ENCODE data around the gene GIMAP7. TPM values are rescaled to one million over a fixed set of nuclear protein-coding genes. Genes with fewer than 3 reads are reported as not detected.

The GIMAP7 gene
- total RNA-seq, 6 donors from 2014 or later: 32.5 to 45.0 (median 36.8) TPM

GRCh38 chr7:150564566-150564965, 49.9 kb downstream of the GIMAP7 start:
- 60 to 83% methylated on average over 3 of the region's 3 CpGs for WGBS, 2 donors
- TF ChIP-seq POLR2AphosphoS5 (IDR thresholded peaks at IDR 0.05) (no peak), POLR2A (IDR thresholded peaks at IDR 0.05) (no peak)
- Histone ChIP-seq H3K27me3 (no peaks in the 10 kb centered on the region), H3K36me3 (no peaks in the 10 kb centered on the region), H3K9me3 (peaks cover 0 to 12% (median 8%) of the 10 kb centered on the region in 4 donors), H3K27ac (no peak overlapping the region), H3K4me3 (no peak overlapping the region), H3K4me1 (peaks cover 0 to 8% (median 3%) of the 10 kb centered on the region in 4 donors)
- DNase-seq (no peak), ATAC-seq (ENCODE audit: low FRiP score in 2 of 2) (no peak)

- Histone ChIP-seq H3K36me3 (peaks cover 0 to 5% (median 1%) of the 10 kb centered on the region in 4 donors), H3K9me3 (peaks cover 0 to 5% (median 2%) of the 10 kb centered on the region in 4 donors), H3K4me1 (peaks cover 4 to 11% (median 8%) of the 10 kb centered on the region in 4 donors), H3K27ac (no peak overlapping the region), H3K4me3 (no peak overlapping the region), H3K27me3 (no peaks in the 10 kb centered on the region)
- ATAC-seq (ENCODE audit: low FRiP score in 2 of 2) (no peak), DNase-seq (no peak)
- TF ChIP-seq POLR2AphosphoS5 (IDR thresholded peaks at IDR 0.05) (no peak), POLR2A (IDR thresholded peaks at IDR 0.05) (no peak), CTCF (IDR thresholded peaks at IDR 0.05) (no peak), EP300 (IDR thresholded peaks at IDR 0.05) (no peak)
- WGBS, 2 donors: 86 to 90% methylated on average over 7 of the region's 7 CpGs
Observed at GRCh38 chr7:150565239-150565638, 50.6 kb downstream of the GIMAP7 start.

GRCh38 chr7:150566123-150566522, 51.5 kb downstream of the GIMAP7 start:
- no peak for TF ChIP-seq POLR2AphosphoS5 (IDR thresholded peaks at IDR 0.05)
- TF ChIP-seq EP300 (IDR thresholded peaks at IDR 0.05): no peak
- TF ChIP-seq POLR2A (IDR thresholded peaks at IDR 0.05): no peak
- no peak for TF ChIP-seq CTCF (IDR thresholded peaks at IDR 0.05)
- H3K4me3 ChIP-seq: no peak overlapping the region
- peaks cover 0 to 14% (median 8%) of the 10 kb centered on the region in 4 donors for H3K36me3 ChIP-seq
- peak overlapping the region in 3 of 4 donors; percentile 61 to 90 (median 86) for H3K27ac ChIP-seq
- no peak for DNase-seq
- no peaks in the 10 kb centered on the region for H3K27me3 ChIP-seq
- 54 to 83% methylated on average over 3 of the region's 3 CpGs for WGBS, 2 donors
- ATAC-seq (ENCODE audit: low FRiP score in 2 of 2): no peak
- H3K9me3 ChIP-seq: no peaks in the 10 kb centered on the region
- peaks cover 11 to 18% (median 14%) of the 10 kb centered on the region in 4 donors for H3K4me1 ChIP-seq

- peak overlapping the region in 2 of 4 donors; percentile 58 to 64 for H3K4me3 ChIP-seq
- DNase-seq (no peak), ATAC-seq (ENCODE audit: low FRiP score in 2 of 2) (no peak)
- H3K36me3 ChIP-seq: peaks cover 0 to 18% (median 9%) of the 10 kb centered on the region in 4 donors
- no peak for TF ChIP-seq POLR2A (IDR thresholded peaks at IDR 0.05)
- H3K4me1 ChIP-seq: peaks cover 11 to 18% (median 14%) of the 10 kb centered on the region in 4 donors
- H3K27me3 ChIP-seq: no peaks in the 10 kb centered on the region
- 88 to 96% methylated on average over 1 of the region's 1 CpG for WGBS, 2 donors
- H3K27ac ChIP-seq: peak overlapping the region; percentile 33 to 90 (median 74)
- no peaks in the 10 kb centered on the region for H3K9me3 ChIP-seq
Observed at GRCh38 chr7:150566572-150566971, 51.9 kb downstream of the GIMAP7 start.

GRCh38 chr7:150567169-150567568, 52.5 kb downstream of the GIMAP7 start, which contains the start of gene GIMAP4:
Gene GIMAP4, plus strand, starts transcription at chr7:150567390. Its CDS starts 2,512 bp downstream, at chr7:150569902.
- 43 to 50% methylated on average over 9 of the region's 9 CpGs for WGBS, 2 donors
- H3K9me3 ChIP-seq: no peaks in the 10 kb centered on the region
- H3K4me3 ChIP-seq: peak within 1 kb of the TSS; percentile 6 to 64 (median 50)
- ATAC-seq (ENCODE audit: low FRiP score in 2 of 2) (peak; percentile 71 to 74), DNase-seq (peak in 1 of 2 donors; percentile 31)
- H3K4me1 ChIP-seq: peaks cover 11 to 18% (median 14%) of the 10 kb centered on the region in 4 donors
- H3K36me3 ChIP-seq: peaks cover 0 to 24% (median 14%) of the 10 kb centered on the region in 4 donors
- TF ChIP-seq POLR2AphosphoS5 (IDR thresholded peaks at IDR 0.05): peak; percentile 26 to 39
- TF ChIP-seq POLR2A (IDR thresholded peaks at IDR 0.05): peak in 2 of 4 donors; percentile 16 to 46
- no peak for TF ChIP-seq CTCF (IDR thresholded peaks at IDR 0.05)
- peak within 1 kb of the TSS; percentile 81 to 90 (median 84) for H3K27ac ChIP-seq
- no peaks in the 10 kb centered on the region for H3K27me3 ChIP-seq

GRCh38 chr7:150567871-150568301, 53.2 kb downstream of the GIMAP7 start:
- no peaks in the 10 kb centered on the region for H3K9me3 ChIP-seq
- peak; percentile 32 to 33 for ATAC-seq (ENCODE audit: low FRiP score in 2 of 2)
- no peaks in the 10 kb centered on the region for H3K27me3 ChIP-seq
- 44 to 53% methylated on average over 3 of the region's 3 CpGs for WGBS, 2 donors
- TF ChIP-seq POLR2AphosphoS5 (IDR thresholded peaks at IDR 0.05) (no peak), CTCF (IDR thresholded peaks at IDR 0.05) (no peak), EP300 (IDR thresholded peaks at IDR 0.05) (no peak)
- peaks cover 11 to 18% (median 14%) of the 10 kb centered on the region in 4 donors for H3K4me1 ChIP-seq
- peak overlapping the region; percentile 6 to 64 (median 50) for H3K4me3 ChIP-seq
- peak overlapping the region; percentile 81 to 90 (median 84) for H3K27ac ChIP-seq
- H3K36me3 ChIP-seq: peaks cover 0 to 32% (median 19%) of the 10 kb centered on the region in 4 donors
- no peak for DNase-seq

All from upper lobe of left lung (tissue), 6 donors.